GM12878 (cell line): ENCODE results near the gene DEXI. TPM values are rescaled to one million over a fixed set of nuclear protein-coding genes. Genes with fewer than 3 reads are reported as not detected.

Experiments
- ATF7 ChIP-seq: fragments of 450-650 bp; IDR thresholded peaks from 2 replicates; pipeline ENCODE4 v1.6.1; 2016; ENCODE audit warnings: low read depth, mild to moderate bottlenecking
- BCL3 ChIP-seq: IDR thresholded peaks from 2 replicates; pipeline ENCODE4 v1.6.1; 2011; ENCODE audit warnings: borderline replicate concordance, low read depth, mild to moderate bottlenecking, moderate library complexity, low read length; ENCODE audit not compliant: insufficient read depth, poor library complexity, severe bottlenecking
- CEBPB ChIP-seq, 2 experiments: fragments of 150-350 bp in 1 of 2; IDR thresholded peaks; 2 replicates each; pipeline ENCODE4 v1.6.1; 2012 to 2014; ENCODE audit warnings: low read depth in 2 of 2, low read length in 2 of 2, borderline replicate concordance in 1 of 2, inconsistent platforms in 1 of 2
- CEBPZ ChIP-seq: fragments of 150-350 bp; IDR thresholded peaks from 2 replicates; pipeline ENCODE4 v1.6.1; 2016; ENCODE audit warnings: low read depth, low read length
- HSF1 ChIP-seq: fragments of 150-350 bp; IDR thresholded peaks from 2 replicates; pipeline ENCODE4 v1.6.1; 2014; ENCODE audit warnings: mild to moderate bottlenecking, low read depth, low read length
- KAT2A ChIP-seq: conservative IDR thresholded peaks from 2 replicates; pipeline ENCODE4 v1.6.1; 2011; ENCODE audit warnings: low read depth, low read length; ENCODE audit not compliant: control insufficient read depth
- KLF5 ChIP-seq: fragments of 450-650 bp; IDR thresholded peaks from 2 replicates; pipeline ENCODE4 v1.6.1; 2014; ENCODE audit warnings: mild to moderate bottlenecking; ENCODE audit not compliant: partially characterized antibody
- NFYA ChIP-seq: IDR thresholded peaks from 2 replicates; pipeline ENCODE4 v1.6.1; 2011; ENCODE audit warnings: low read depth, mild to moderate bottlenecking, low read length, improper control_type of control experiment, borderline replicate concordance
- NR2F1 ChIP-seq: fragments of 450-650 bp; conservative IDR thresholded peaks from 2 replicates; pipeline ENCODE4 v1.6.1; 2017; ENCODE audit warnings: mild to moderate bottlenecking
- PAX8 ChIP-seq: fragments of 450-650 bp; IDR thresholded peaks from 2 replicates; pipeline ENCODE4 v1.6.1; 2017; ENCODE audit warnings: mild to moderate bottlenecking, moderate library complexity
- PKNOX1 ChIP-seq: fragments of 450-650 bp; IDR thresholded peaks from 2 replicates; pipeline ENCODE4 v1.6.1; 2016; ENCODE audit warnings: mild to moderate bottlenecking
- POLR2AphosphoS2 ChIP-seq: IDR thresholded peaks from 2 replicates; pipeline ENCODE4 v1.6.1; 2011; ENCODE audit warnings: low read depth, mild to moderate bottlenecking, low read length, improper control_type of control experiment, moderate library complexity
- RB1 ChIP-seq: fragments of 450-650 bp; formaldehyde crosslinking; IDR thresholded peaks from 2 replicates; pipeline ENCODE4 v1.6.1; 2017; ENCODE audit warnings: mild to moderate bottlenecking, borderline replicate concordance
- SP1 ChIP-seq: IDR thresholded peaks from one replicate; pipeline ENCODE4 v1.6.1; 2011; ENCODE audit warnings: low read depth, low read length
- TCF12 ChIP-seq: IDR thresholded peaks from 2 replicates; pipeline ENCODE4 v1.6.1; 2011; ENCODE audit warnings: low read depth, mild to moderate bottlenecking, low read length
- WRNIP1 ChIP-seq: IDR thresholded peaks from 2 replicates; pipeline ENCODE4 v1.6.1; 2011; ENCODE audit warnings: low read depth, low read length, improper control_type of control experiment, borderline replicate concordance
- YBX1 ChIP-seq: fragments of 450-650 bp; IDR thresholded peaks from 2 replicates; pipeline ENCODE4 v1.6.1; 2016; ENCODE audit warnings: antibody characterized with exemption
- ZNF687 ChIP-seq: fragments of 450-650 bp; IDR thresholded peaks from 2 replicates; pipeline ENCODE4 v1.6.1; 2017; ENCODE audit warnings: mild to moderate bottlenecking, moderate library complexity
- polyA plus RNA-seq, 11 experiments: library from polyadenylated mRNA; depleted of rRNA in 4 of 11; unstranded in 6 of 11; stranded (reverse) in 5 of 11; fragments of >200 nt; fragmentation: Nextera tagmentation in 4 of 11; fragmentation: Illumina TruSeq in 1 of 11; extraction: Ambion mirVana in 4 of 11; extraction: Trizol in 1 of 11; gene quantifications; 1 replicate in 1 of 11; 2 replicates in 10 of 11; pipeline versions ENCODE4 v1.2.1 to v1.2.3, GENCODE V29; 2011 to 2016; ENCODE audit warnings: inconsistent platforms in 2 of 11, missing spikeins in 2 of 11, low read depth in 1 of 11
- total RNA-seq, 4 experiments: library from RNA; depleted of rRNA in 3 of 4; stranded (reverse); fragments of >200 nt in 3 of 4; fragmentation: Illumina TruSeq in 1 of 4; extraction: Trizol in 1 of 4; gene quantifications; 2 replicates each; pipeline versions ENCODE4 v1.2.1 to v1.2.3, GENCODE V29; 2013 to 2021

Gene DEXI
- total and polyA plus RNA-seq, 10 of the 15 experiments (the other 5 are each of a cell fraction or from before 2014, with no cell fraction given), result 1.4 to 26.3 (median 18.4) TPM

DNA sequence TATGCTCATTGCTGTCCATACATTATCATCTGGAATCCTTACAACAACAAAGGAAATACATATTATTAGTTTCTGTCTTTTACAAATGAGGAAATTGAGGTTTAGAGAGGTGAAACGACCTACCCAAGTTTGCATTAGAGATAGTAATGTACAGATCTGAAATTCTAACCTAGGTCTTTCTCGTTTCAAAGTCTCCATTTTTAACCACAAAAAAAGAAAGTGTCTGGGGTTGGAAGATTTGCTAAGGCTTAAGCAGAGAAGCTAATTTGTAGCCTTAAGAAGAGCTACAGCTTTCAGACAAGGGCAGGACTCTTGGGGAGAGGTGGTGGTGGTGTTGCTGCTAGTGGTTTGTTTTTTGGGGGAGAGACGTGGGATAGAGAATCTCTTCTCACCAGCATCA lies 46.1 kb downstream of the DEXI start (continued):
- TF ChIP-seq BCL3 (no peak), RB1 (no peak), PAX8 (no peak), CEBPB (IDR thresholded peaks at IDR 0.05; ENCODE audit: borderline replicate concordance in 1 of 2, low read depth in 2 of 2, low read length in 2 of 2) (no peak), KAT2A (no peak), KLF5 (no peak), ZNF687 (no peak), ATF7 (0 out of 2 replicates have a peak, but pooled peaks have one; percentile 8), HSF1 (no peak), WRNIP1 (no peak), TCF12 (no peak), NFYA (no peak), YBX1 (no peak), SP1 (no peak), POLR2AphosphoS2 (no peak), PKNOX1 (no peak), CEBPZ (no peak), NR2F1 (no peak)
